OCI-LY1 (cell line): ENCODE results near the gene EPB41L4A.

Experiments
- H2AFZ ChIP-seq: fragments of 200-600 bp; sonication (generic), shearing (Covaris generic); 2 replicates; pipeline ENCODE4 v1.6.0; 2014; ENCODE audit warnings: antibody characterized with exemption, mild to moderate bottlenecking, low read length
- H3F3A ChIP-seq: fragments of 200-600 bp; sonication (generic), shearing (Covaris generic); 2 replicates; pipeline ENCODE4 v1.6.0; 2014; ENCODE audit warnings: mild to moderate bottlenecking, antibody characterized with exemption, low read length, moderate library complexity; ENCODE audit not compliant: insufficient read depth
- H3K27ac ChIP-seq: fragments of 200-600 bp; sonication (generic); 2 replicates; pipeline ENCODE4 v1.5.1; 2014; ENCODE audit warnings: low read length, mixed run types, mild to moderate bottlenecking, low read depth; ENCODE audit not compliant: poor library complexity, severe bottlenecking
- H3K27me3 ChIP-seq: fragments of 200-600 bp; sonication (generic); 2 replicates; pipeline ENCODE4 v1.6.0; 2014; ENCODE audit warnings: antibody characterized with exemption, mild to moderate bottlenecking, low read length, moderate library complexity; ENCODE audit not compliant: insufficient read depth
- H3K36me3 ChIP-seq: fragments of 200-600 bp; sonication (generic); 2 replicates; pipeline ENCODE4 v1.6.1; 2014; ENCODE audit warnings: mild to moderate bottlenecking, antibody characterized with exemption, low read length, moderate library complexity, mixed read lengths; ENCODE audit not compliant: insufficient read depth
- H3K4me1 ChIP-seq: fragments of 200-600 bp; sonication (generic); 2 replicates; pipeline ENCODE4 v1.5.1; 2014; ENCODE audit warnings: mild to moderate bottlenecking, low read length, moderate library complexity; ENCODE audit not compliant: insufficient read depth, severe bottlenecking
- H3K4me2 ChIP-seq: fragments of 200-600 bp; sonication (generic), shearing (Covaris generic); 2 replicates; pipeline ENCODE4 v1.6.1; 2014; ENCODE audit warnings: low read length
- H3K4me3 ChIP-seq: fragments of 200-600 bp; sonication (generic); 2 replicates; pipeline ENCODE4 v1.5.1; 2014; ENCODE audit warnings: low read length, low read depth, mild to moderate bottlenecking, mixed read lengths; ENCODE audit not compliant: poor library complexity, severe bottlenecking
- H3K79me2 ChIP-seq: fragments of 200-600 bp; shearing (Covaris generic); 2 replicates; pipeline ENCODE4 v1.6.1; 2016; ENCODE audit warnings: mixed run types, low read length, mixed read lengths; ENCODE audit not compliant: insufficient read depth
- H3K9ac ChIP-seq: fragments of 200-600 bp; sonication (generic), shearing (Covaris generic); 2 replicates; pipeline ENCODE4 v1.6.1; 2014; ENCODE audit warnings: mild to moderate bottlenecking, low read length, mixed read lengths
- H3K9me2 ChIP-seq: fragments of 200-600 bp; sonication (generic), shearing (Covaris generic); 2 replicates; pipeline ENCODE4 v1.6.1; 2014; ENCODE audit warnings: low read depth, mild to moderate bottlenecking, low read length, mixed read lengths
- H3K9me3 ChIP-seq: fragments of 200-600 bp; shearing (Covaris generic); 2 replicates; pipeline ENCODE4 v1.6.1; 2014; ENCODE audit warnings: low read length, mixed read lengths
- H4K20me1 ChIP-seq: fragments of 200-600 bp; sonication (generic), shearing (Covaris generic); 2 replicates; pipeline ENCODE4 v1.6.0; 2016; ENCODE audit warnings: mild to moderate bottlenecking, low read length; ENCODE audit not compliant: insufficient read depth
- EZH2 ChIP-seq: fragments of 200-600 bp; sonication (generic), shearing (Covaris generic); IDR thresholded peaks from 2 replicates; pipeline ENCODE4 v1.8.0; 2017; ENCODE audit warnings: borderline replicate concordance, mixed run types, mild to moderate bottlenecking, antibody characterized with exemption, low read length, moderate library complexity, mixed read lengths
- TF ChIP-seq, protein P1 (sequence below): fragments of 200-600 bp; sonication (generic), shearing (Covaris generic); IDR thresholded peaks from 2 replicates; pipeline ENCODE4 v1.5.1; 2017; ENCODE audit warnings: mild to moderate bottlenecking, antibody characterized with exemption, low read length, moderate library complexity, mixed read lengths

EPB41L4A gene

DNA sequence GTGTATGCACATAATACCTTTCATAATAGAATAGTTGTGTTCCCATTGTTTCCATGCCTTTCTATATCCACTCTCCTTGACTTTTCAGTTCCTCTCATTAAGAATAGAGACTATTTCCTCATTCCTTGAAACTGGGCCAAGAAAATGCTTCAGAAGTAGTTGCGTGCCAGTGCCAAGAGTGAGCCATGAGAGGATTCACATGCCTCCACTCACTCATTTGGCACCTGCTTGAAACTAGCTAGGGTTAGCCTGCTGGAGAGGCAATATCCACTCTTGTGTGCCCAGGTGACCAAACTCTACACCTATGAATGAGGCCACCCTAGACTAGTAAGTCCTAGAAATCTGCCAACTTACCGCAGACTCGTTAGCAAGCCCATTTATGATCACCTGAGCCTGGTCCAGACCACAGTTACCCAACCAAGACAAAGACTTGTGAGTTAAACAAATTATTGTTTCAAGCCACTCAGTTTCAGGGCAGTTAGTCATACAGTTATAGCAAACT is 276.3 kb downstream of the EPB41L4A start:
- no peak overlapping the region for H2AFZ ChIP-seq
- no peaks in the 10 kb centered on the region for H3K36me3 ChIP-seq
- no peak overlapping the region for H3K9ac ChIP-seq
- H3K27me3 ChIP-seq = no peaks in the 10 kb centered on the region
- TF ChIP-seq, protein P1, sequence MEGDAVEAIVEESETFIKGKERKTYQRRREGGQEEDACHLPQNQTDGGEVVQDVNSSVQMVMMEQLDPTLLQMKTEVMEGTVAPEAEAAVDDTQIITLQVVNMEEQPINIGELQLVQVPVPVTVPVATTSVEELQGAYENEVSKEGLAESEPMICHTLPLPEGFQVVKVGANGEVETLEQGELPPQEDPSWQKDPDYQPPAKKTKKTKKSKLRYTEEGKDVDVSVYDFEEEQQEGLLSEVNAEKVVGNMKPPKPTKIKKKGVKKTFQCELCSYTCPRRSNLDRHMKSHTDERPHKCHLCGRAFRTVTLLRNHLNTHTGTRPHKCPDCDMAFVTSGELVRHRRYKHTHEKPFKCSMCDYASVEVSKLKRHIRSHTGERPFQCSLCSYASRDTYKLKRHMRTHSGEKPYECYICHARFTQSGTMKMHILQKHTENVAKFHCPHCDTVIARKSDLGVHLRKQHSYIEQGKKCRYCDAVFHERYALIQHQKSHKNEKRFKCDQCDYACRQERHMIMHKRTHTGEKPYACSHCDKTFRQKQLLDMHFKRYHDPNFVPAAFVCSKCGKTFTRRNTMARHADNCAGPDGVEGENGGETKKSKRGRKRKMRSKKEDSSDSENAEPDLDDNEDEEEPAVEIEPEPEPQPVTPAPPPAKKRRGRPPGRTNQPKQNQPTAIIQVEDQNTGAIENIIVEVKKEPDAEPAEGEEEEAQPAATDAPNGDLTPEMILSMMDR = no peak
- TF ChIP-seq EZH2 = no peak
- H3K27ac ChIP-seq = no peak overlapping the region
- no peak overlapping the region for H3K4me3 ChIP-seq
- H3K4me2 ChIP-seq = no peak overlapping the region
- H4K20me1 ChIP-seq = no peaks in the 10 kb centered on the region
- H3K9me3 ChIP-seq = no peaks in the 10 kb centered on the region
- H3F3A ChIP-seq = no peaks in the 10 kb centered on the region
- no peaks in the 10 kb centered on the region for H3K9me2 ChIP-seq
- H3K4me1 ChIP-seq = peaks cover 3% of the 10 kb centered on the region
- no peaks in the 10 kb centered on the region for H3K79me2 ChIP-seq

GRCh38 chr5:112141582-112141981 is 277.5 kb downstream of the EPB41L4A start:
- Histone ChIP-seq H3K9ac (no peak overlapping the region), H3K9me2 (no peaks in the 10 kb centered on the region), H4K20me1 (no peaks in the 10 kb centered on the region), H3F3A (no peaks in the 10 kb centered on the region), H3K27ac (no peak overlapping the region), H3K4me1 (peaks cover 1% of the 10 kb centered on the region), H3K36me3 (no peaks in the 10 kb centered on the region), H3K4me2 (no peak overlapping the region), H3K79me2 (no peaks in the 10 kb centered on the region), H3K4me3 (no peak overlapping the region), H3K27me3 (no peaks in the 10 kb centered on the region), H3K9me3 (no peaks in the 10 kb centered on the region), H2AFZ (no peak overlapping the region)
- no peak for TF ChIP-seq EZH2
- TF ChIP-seq, protein P1 = no peak

- no peaks in the 10 kb centered on the region for H3K36me3 ChIP-seq
- no peaks in the 10 kb centered on the region for H3K9me2 ChIP-seq
- no peaks in the 10 kb centered on the region for H3F3A ChIP-seq
- no peaks in the 10 kb centered on the region for H3K79me2 ChIP-seq
- no peak overlapping the region for H3K4me3 ChIP-seq
- no peak overlapping the region for H3K27ac ChIP-seq
- H3K4me2 ChIP-seq = no peak overlapping the region
- H2AFZ ChIP-seq = no peak overlapping the region
- H3K4me1 ChIP-seq = no peaks in the 10 kb centered on the region
- H3K9ac ChIP-seq = no peak overlapping the region
- H3K27me3 ChIP-seq = no peaks in the 10 kb centered on the region
- no peaks in the 10 kb centered on the region for H4K20me1 ChIP-seq
- H3K9me3 ChIP-seq = no peaks in the 10 kb centered on the region
- TF ChIP-seq, protein P1 = no peak
- TF ChIP-seq EZH2 = no peak
Measured at GRCh38 chr5:112138526-112138925, 280.6 kb downstream of the EPB41L4A start.
